H1 (cell line): ENCODE measurements around the gene SMYD3. TPM values are rescaled to one million over a fixed set of nuclear protein-coding genes. Genes with fewer than 3 reads are reported as not detected.

ENCODE experiments used
- CEBPB ChIP-seq: IDR thresholded peaks from 2 replicates; pipeline ENCODE4 v1.6.1; 2012; ENCODE audit warnings: low read depth, low read length
- ZNF274 ChIP-seq: IDR thresholded peaks from 2 replicates; pipeline ENCODE4 v1.7.0; 2012; ENCODE audit warnings: low read length, borderline replicate concordance; ENCODE audit errors: extremely low read depth
- polyA plus RNA-seq, 7 experiments: library from polyadenylated mRNA; depleted of rRNA in 3 of 7; stranded (reverse) in 5 of 7; unstranded in 2 of 7; fragments of >200 nt in 5 of 7; fragments of 200-250 nt in 2 of 7; gene quantifications; 1 replicate in 5 of 7; 2 replicates in 1 of 7; 4 replicates in 1 of 7; pipeline versions ENCODE4 v1.2.1 to v1.2.3, GENCODE V29; 2011 to 2013; ENCODE audit warnings: missing spikeins in 2 of 7, mixed read lengths in 2 of 7
- total RNA-seq: library from RNA; stranded (reverse); fragmentation: NEBNext Ultra II Directional; extraction: Animal tissue kit (Norgen Biotek cat#: 25700); gene quantifications from 2 replicates; pipeline ENCODE4 v1.2.1, GENCODE V29; 2021

SMYD3 gene
- total and polyA plus RNA-seq, 2 of the 8 experiments (the other 6 are each of a cell fraction or from before 2014, with no cell fraction given), result 17.3 to 25.4 TPM

GRCh38 chr1:246152986-246153431 lies 354.1 kb downstream of the SMYD3 start (continued):
- TF ChIP-seq CEBPB, result no peak
- TF ChIP-seq ZNF274, result no peak
